HEK293 (cell line): ENCODE measurements around the gene USP6.

Experiments used
- CTCF ChIA-PET: fragments of 350-600 bp; formaldehyde crosslinking; extraction: SDS; loops from one replicate; lab custom pipeline; 2021; ENCODE audit warnings: antibody characterized with exemption; lab: Yijun Ruan, JAX
- POLR2A ChIA-PET: fragments of 300-600 bp; formaldehyde crosslinking; extraction: SDS; loops from one replicate; lab custom pipeline; 2020; ENCODE audit warnings: antibody characterized with exemption, inconsistent platforms; lab: Yijun Ruan, JAX
- H3K27ac ChIP-seq: fragments of 200-500 bp; sonication (Bioruptor generic); 2 replicates; pipeline ENCODE4 v1.5.1; 2014; ENCODE audit warnings: low read depth, low read length, control low read depth, inconsistent platforms; ENCODE audit errors: extremely low read depth
- H3K36me3 ChIP-seq, 2 experiments: fragments of 200-500 bp in 1 of 2; sonication (Bioruptor generic) in 1 of 2; 1 replicate in 1 of 2; 2 replicates in 1 of 2; pipeline ENCODE4 v1.5.1; 2014 to 2017; ENCODE audit warnings: inconsistent platforms in 2 of 2, low read length in 2 of 2; ENCODE audit not compliant: control insufficient read depth in 2 of 2, insufficient read depth in 1 of 2
- H3K4me1 ChIP-seq: fragments of 200-500 bp; sonication (Bioruptor generic); 2 replicates; pipeline ENCODE4 v1.5.1; 2014; ENCODE audit warnings: mild to moderate bottlenecking, low read length, inconsistent platforms; ENCODE audit not compliant: control insufficient read depth, insufficient read depth
- H3K4me3 ChIP-seq: 2 replicates; pipeline ENCODE4 v1.5.1; 2011; ENCODE audit warnings: low read depth, mild to moderate bottlenecking, control low read depth, low read length, moderate library complexity
- H3K9me3 ChIP-seq: fragments of 200-500 bp; sonication (Bioruptor generic); 2 replicates; pipeline ENCODE4 v1.5.1; 2014; ENCODE audit warnings: low read depth, low read length, inconsistent platforms; ENCODE audit not compliant: control insufficient read depth, insufficient read depth
- EGR2 ChIP-seq: fragments of 450-650 bp; formaldehyde crosslinking; IDR thresholded peaks from 2 replicates; pipeline ENCODE4 v1.5.1; 2016; ENCODE audit warnings: low read depth, missing biosample characterization, missing genetic modification characterization
- IKZF3 ChIP-seq: fragments of 450-650 bp; IDR thresholded peaks from 2 replicates; pipeline ENCODE4 v1.5.0; 2018; ENCODE audit warnings: missing biosample characterization, mild to moderate bottlenecking, missing genetic modification characterization, moderate library complexity
- REPIN1 ChIP-seq: fragments of 450-650 bp; formaldehyde crosslinking; IDR thresholded peaks from 2 replicates; pipeline ENCODE4 v1.5.1; 2017; ENCODE audit warnings: missing biosample characterization, missing genetic modification characterization, low read depth
- SETDB1 ChIP-seq: IDR thresholded peaks from one replicate; pipeline ENCODE4 v1.6.1; 2017; ENCODE audit warnings: mild to moderate bottlenecking, low read length, moderate library complexity, mixed read lengths; ENCODE audit not compliant: insufficient read length
- SP3 ChIP-seq: fragments of 450-650 bp; formaldehyde crosslinking; IDR thresholded peaks from 2 replicates; pipeline ENCODE4 v1.5.1; 2016; ENCODE audit warnings: missing biosample characterization, missing genetic modification characterization
- YY1 ChIP-seq: fragments of 450-650 bp; formaldehyde crosslinking; IDR thresholded peaks from 2 replicates; pipeline ENCODE4 v1.5.1; 2018; ENCODE audit warnings: missing biosample characterization, missing genetic modification characterization
- YY2 ChIP-seq: fragments of 450-650 bp; formaldehyde crosslinking; IDR thresholded peaks from 2 replicates; pipeline ENCODE4 v1.5.1; 2016; ENCODE audit warnings: missing biosample characterization, missing genetic modification characterization
- ZFP41 ChIP-seq: fragments of 450-650 bp; formaldehyde crosslinking; IDR thresholded peaks from 2 replicates; pipeline ENCODE4 v1.5.1; 2016; ENCODE audit warnings: missing biosample characterization, missing genetic modification characterization, borderline replicate concordance
- ZNF133 ChIP-seq: fragments of 450-650 bp; formaldehyde crosslinking; IDR thresholded peaks from 2 replicates; pipeline ENCODE4 v1.5.1; 2016; ENCODE audit warnings: missing biosample characterization, missing genetic modification characterization
- ZNF155 ChIP-seq: fragments of 450-650 bp; formaldehyde crosslinking; IDR thresholded peaks from 2 replicates; pipeline ENCODE4 v1.5.1; 2016; ENCODE audit warnings: missing biosample characterization, missing genetic modification characterization
- ZNF157 ChIP-seq: fragments of 450-650 bp; formaldehyde crosslinking; IDR thresholded peaks from 2 replicates; pipeline ENCODE4 v1.5.1; 2016; ENCODE audit warnings: missing biosample characterization, missing genetic modification characterization
- ZNF169 ChIP-seq: fragments of 450-650 bp; formaldehyde crosslinking; IDR thresholded peaks from 2 replicates; pipeline ENCODE4 v1.5.1; 2016; ENCODE audit warnings: missing biosample characterization, missing genetic modification characterization
- ZNF174 ChIP-seq: fragments of 450-650 bp; formaldehyde crosslinking; IDR thresholded peaks from 2 replicates; pipeline ENCODE4 v1.5.0; 2017; ENCODE audit warnings: missing biosample characterization, mild to moderate bottlenecking, missing genetic modification characterization
- ZNF175 ChIP-seq: fragments of 450-650 bp; formaldehyde crosslinking; IDR thresholded peaks from 2 replicates; pipeline ENCODE4 v1.5.1; 2016; ENCODE audit warnings: missing biosample characterization, missing genetic modification characterization
- ZNF202 ChIP-seq: fragments of 450-650 bp; formaldehyde crosslinking; IDR thresholded peaks from 2 replicates; pipeline ENCODE4 v1.5.1; 2016; ENCODE audit warnings: missing biosample characterization, missing genetic modification characterization, borderline replicate concordance
- ZNF341 ChIP-seq: fragments of 450-650 bp; formaldehyde crosslinking; IDR thresholded peaks from 2 replicates; pipeline ENCODE4; 2016; ENCODE audit warnings: low read depth, missing biosample characterization, missing genetic modification characterization
- ZNF354C ChIP-seq: fragments of 450-650 bp; formaldehyde crosslinking; IDR thresholded peaks from 2 replicates; pipeline ENCODE4 v1.5.1; 2016; ENCODE audit warnings: missing biosample characterization, missing genetic modification characterization, low read depth, borderline replicate concordance
- ZNF37A ChIP-seq: fragments of 450-650 bp; IDR thresholded peaks from 2 replicates; pipeline ENCODE4 v1.5.1; 2018; ENCODE audit warnings: missing biosample characterization, missing genetic modification characterization
- ZNF610 ChIP-seq: fragments of 450-650 bp; formaldehyde crosslinking; IDR thresholded peaks from 2 replicates; pipeline ENCODE4 v1.5.1; 2016; ENCODE audit warnings: missing biosample characterization, missing genetic modification characterization, borderline replicate concordance
- ZNF624 ChIP-seq: fragments of 450-650 bp; formaldehyde crosslinking; IDR thresholded peaks from 2 replicates; pipeline ENCODE4 v1.5.1; 2017; ENCODE audit warnings: missing biosample characterization, missing genetic modification characterization
- ZNF837 ChIP-seq: fragments of 450-650 bp; formaldehyde crosslinking; IDR thresholded peaks from 2 replicates; pipeline ENCODE4 v1.5.1; 2016; ENCODE audit warnings: missing biosample characterization, missing genetic modification characterization
- TF ChIP-seq, protein P1 (sequence below): fragments of 450-650 bp; formaldehyde crosslinking; IDR thresholded peaks from 2 replicates; pipeline ENCODE4 v1.5.1; 2016; ENCODE audit warnings: missing biosample characterization, missing genetic modification characterization, borderline replicate concordance
- TF ChIP-seq, protein P2 (sequence below): fragments of 450-650 bp; formaldehyde crosslinking; IDR thresholded peaks from 2 replicates; pipeline ENCODE4 v1.5.1; 2016; ENCODE audit warnings: missing biosample characterization, missing genetic modification characterization

The USP6 gene

DNA sequence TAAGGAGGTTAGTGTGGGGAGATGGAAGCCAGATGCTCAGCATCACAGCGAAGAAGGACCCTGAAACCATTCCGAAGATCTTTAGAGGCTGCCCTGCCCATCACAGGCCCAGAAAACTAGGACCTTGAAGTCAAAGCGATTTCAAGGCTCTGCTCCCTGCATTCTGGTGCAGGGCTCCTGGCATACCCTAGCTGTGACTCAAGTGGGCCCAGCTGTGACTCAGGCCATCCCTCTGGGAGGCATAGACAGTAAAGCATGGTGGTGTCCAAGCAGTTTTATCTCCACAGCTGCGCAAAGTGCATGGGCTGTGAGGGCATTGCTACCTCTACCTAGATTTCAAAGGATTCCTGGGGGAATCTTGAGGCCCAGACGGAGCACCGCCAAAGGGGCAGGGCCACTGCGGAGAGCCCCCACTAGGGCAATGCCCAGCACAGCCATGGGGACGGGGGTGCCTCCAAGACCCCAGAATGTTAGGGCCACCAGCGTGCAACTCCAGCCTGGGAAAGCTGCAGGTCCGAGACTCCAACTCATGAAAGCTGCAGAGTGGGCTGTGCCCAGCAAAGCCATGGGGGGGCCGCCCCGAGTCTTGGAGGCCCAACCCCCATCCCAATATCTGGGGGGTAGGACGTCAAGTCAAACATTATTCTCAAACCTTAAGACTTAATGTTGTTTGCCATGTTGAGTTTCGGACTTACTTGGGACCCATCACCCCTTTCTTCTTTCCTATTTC lies 87.5 kb downstream of the USP6 start:
- Histone ChIP-seq H3K9me3 (no peaks in the 10 kb centered on the region), H3K27ac (no peak overlapping the region), H3K4me3 (no peak overlapping the region), H3K36me3 (no peaks in the 10 kb centered on the region), H3K4me1 (no peaks in the 10 kb centered on the region)
- no peak for TF ChIP-seq ZNF169
- CTCF ChIA-PET, result interaction anchor here (0.7 kb wide), 1 partner anchor 325 kb away, joined by 3 read pairs; no protein-coding TSS in a partner anchor
- POLR2A ChIA-PET, result interaction anchor here (1.4 kb wide), 1 partner anchor 236 kb away, joined by 4 read pairs; the partner anchor contains the start of gene C1QBP

DNA sequence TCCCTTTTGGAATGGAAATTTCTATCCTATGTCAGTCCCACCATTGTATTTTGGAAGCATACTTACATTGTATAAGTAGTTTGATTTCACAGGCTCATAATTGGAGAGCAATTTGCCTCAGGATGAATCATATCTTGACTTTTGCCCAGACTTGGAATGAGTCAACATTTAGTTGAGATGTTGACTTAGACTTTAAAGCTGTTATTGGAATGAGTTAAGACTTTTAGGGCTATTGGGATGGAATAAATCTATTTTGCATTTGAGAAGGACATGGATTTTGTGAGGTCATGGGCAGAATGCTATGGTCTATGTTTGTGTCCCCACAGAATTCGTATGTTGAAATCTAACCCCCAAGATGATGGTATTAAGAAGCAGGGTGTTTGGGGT lies 88.1 kb downstream of the USP6 start:
- H3K36me3 ChIP-seq, result no peaks in the 10 kb centered on the region
- CTCF ChIA-PET, result no interaction called here
- TF ChIP-seq ZNF157 (no peak), SETDB1 (peak; percentile 88), ZNF155 (tag by site-specific recombination) (no peak), EGR2 (tag by site-specific recombination) (no peak)
- H3K4me1 ChIP-seq, result no peaks in the 10 kb centered on the region
- POLR2A ChIA-PET, result interaction anchor here (1.4 kb wide), 1 partner anchor 235 kb away, joined by 4 read pairs; the partner anchor contains the start of gene C1QBP
- no peak overlapping the region for H3K4me3 ChIP-seq
- no peak overlapping the region for H3K27ac ChIP-seq
- no peaks in the 10 kb centered on the region for H3K9me3 ChIP-seq

DNA sequence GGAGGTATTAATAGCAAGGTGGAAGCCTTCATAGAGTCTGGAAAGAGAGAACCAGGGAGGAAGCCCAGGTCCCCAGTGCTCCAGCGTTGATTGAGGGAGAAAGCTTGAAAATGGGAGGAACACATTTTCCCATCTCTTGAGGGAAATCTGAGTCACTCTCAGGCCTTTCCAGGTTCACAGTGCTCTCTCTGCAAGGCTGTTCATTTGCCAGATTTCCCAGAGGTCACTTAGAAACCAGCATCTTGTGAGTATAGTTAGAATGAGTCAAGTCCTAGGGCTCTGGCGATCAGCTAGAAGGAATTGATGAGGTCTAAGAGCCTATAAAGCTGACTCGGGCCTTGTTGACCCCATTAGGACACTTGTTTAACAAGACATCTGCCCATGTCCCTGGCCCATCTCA lies 93.6 kb downstream of the USP6 start:
- H3K36me3 ChIP-seq, result peaks cover 8 to 13% of the 10 kb centered on the region in 2 experiments; a peak in 2 of 3 replicates
- POLR2A ChIA-PET, result no interaction called here
- no peaks in the 10 kb centered on the region for H3K9me3 ChIP-seq
- no peak for TF ChIP-seq REPIN1 (tag by site-specific recombination)
- no peak for TF ChIP-seq SP3 (tag by site-specific recombination)
- TF ChIP-seq ZNF37A, result no peak
- no peak for TF ChIP-seq ZNF837
- no peak for TF ChIP-seq YY1 (tag by site-specific recombination)
- TF ChIP-seq ZNF175 (tag by site-specific recombination), result no peak
- TF ChIP-seq, protein P1, sequence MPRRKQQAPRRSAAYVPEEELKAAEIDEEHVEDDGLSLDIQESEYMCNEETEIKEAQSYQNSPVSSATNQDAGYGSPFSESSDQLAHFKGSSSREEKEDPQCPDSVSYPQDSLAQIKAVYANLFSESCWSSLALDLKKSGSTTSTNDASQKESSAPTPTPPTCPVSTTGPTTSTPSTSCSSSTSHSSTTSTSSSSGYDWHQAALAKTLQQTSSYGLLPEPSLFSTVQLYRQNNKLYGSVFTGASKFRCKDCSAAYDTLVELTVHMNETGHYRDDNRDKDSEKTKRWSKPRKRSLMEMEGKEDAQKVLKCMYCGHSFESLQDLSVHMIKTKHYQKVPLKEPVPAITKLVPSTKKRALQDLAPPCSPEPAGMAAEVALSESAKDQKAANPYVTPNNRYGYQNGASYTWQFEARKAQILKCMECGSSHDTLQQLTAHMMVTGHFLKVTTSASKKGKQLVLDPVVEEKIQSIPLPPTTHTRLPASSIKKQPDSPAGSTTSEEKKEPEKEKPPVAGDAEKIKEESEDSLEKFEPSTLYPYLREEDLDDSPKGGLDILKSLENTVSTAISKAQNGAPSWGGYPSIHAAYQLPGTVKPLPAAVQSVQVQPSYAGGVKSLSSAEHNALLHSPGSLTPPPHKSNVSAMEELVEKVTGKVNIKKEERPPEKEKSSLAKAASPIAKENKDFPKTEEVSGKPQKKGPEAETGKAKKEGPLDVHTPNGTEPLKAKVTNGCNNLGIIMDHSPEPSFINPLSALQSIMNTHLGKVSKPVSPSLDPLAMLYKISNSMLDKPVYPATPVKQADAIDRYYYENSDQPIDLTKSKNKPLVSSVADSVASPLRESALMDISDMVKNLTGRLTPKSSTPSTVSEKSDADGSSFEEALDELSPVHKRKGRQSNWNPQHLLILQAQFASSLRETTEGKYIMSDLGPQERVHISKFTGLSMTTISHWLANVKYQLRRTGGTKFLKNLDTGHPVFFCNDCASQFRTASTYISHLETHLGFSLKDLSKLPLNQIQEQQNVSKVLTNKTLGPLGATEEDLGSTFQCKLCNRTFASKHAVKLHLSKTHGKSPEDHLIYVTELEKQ (tag by site-specific recombination), result no peak
- no peak for TF ChIP-seq ZFP41 (tag by site-specific recombination)
- TF ChIP-seq, all 188 proteins: peak for 0
- Histone ChIP-seq H3K4me3 (no peak overlapping the region), H3K27ac (no peak overlapping the region), H3K4me1 (no peaks in the 10 kb centered on the region)
- CTCF ChIA-PET, result interaction anchor here (1.5 kb wide), 1 partner anchor 28 kb away, joined by 3 read pairs; no protein-coding TSS in a partner anchor

DNA sequence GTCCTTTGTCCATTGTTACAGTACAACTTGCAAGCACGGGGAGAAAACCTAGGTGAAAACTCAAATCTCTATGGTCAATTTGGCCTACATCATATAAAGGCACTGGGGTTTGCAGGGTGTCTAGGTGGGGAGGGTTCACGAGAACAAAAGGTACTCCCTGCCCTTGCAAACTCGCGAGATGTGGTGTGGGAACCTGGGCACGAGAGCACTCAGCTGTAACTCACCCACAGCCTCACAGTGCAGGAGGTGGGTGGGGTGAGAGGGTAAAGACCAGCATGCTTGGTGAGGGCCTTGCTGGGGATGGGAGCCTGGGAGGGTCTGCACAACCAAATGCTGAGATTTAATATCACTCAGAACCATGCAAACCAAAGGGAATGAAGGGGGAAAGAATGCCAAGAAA lies 94.3 kb downstream of the USP6 start:
- TF ChIP-seq ZNF341 (tag by site-specific recombination), result no peak
- no peak for TF ChIP-seq ZNF354C (tag by site-specific recombination)
- TF ChIP-seq ZNF624, result no peak
- TF ChIP-seq, protein P2, sequence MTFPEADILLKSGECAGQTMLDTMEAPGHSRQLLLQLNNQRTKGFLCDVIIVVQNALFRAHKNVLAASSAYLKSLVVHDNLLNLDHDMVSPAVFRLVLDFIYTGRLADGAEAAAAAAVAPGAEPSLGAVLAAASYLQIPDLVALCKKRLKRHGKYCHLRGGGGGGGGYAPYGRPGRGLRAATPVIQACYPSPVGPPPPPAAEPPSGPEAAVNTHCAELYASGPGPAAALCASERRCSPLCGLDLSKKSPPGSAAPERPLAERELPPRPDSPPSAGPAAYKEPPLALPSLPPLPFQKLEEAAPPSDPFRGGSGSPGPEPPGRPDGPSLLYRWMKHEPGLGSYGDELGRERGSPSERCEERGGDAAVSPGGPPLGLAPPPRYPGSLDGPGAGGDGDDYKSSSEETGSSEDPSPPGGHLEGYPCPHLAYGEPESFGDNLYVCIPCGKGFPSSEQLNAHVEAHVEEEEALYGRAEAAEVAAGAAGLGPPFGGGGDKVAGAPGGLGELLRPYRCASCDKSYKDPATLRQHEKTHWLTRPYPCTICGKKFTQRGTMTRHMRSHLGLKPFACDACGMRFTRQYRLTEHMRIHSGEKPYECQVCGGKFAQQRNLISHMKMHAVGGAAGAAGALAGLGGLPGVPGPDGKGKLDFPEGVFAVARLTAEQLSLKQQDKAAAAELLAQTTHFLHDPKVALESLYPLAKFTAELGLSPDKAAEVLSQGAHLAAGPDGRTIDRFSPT (tag by site-specific recombination), result no peak
- TF ChIP-seq ZNF133, result no peak
- TF ChIP-seq ZNF610 (tag by site-specific recombination), result no peak
- TF ChIP-seq EGR2 (tag by site-specific recombination), result no peak
- no peak for TF ChIP-seq ZNF174 (tag by site-specific recombination)
- TF ChIP-seq IKZF3 (tag by site-specific recombination), result no peak
- no peak for TF ChIP-seq ZNF202
- TF ChIP-seq YY2 (tag by site-specific recombination), result no peak

More for the DNA sequence above, 94.3 kb downstream of the USP6 start:
- Histone ChIP-seq H3K36me3 (peaks cover 8 to 16% of the 10 kb centered on the region in 2 experiments; a peak in 2 of 3 replicates), H3K27ac (no peak overlapping the region), H3K4me1 (no peaks in the 10 kb centered on the region), H3K4me3 (no peak overlapping the region), H3K9me3 (no peaks in the 10 kb centered on the region)
- CTCF ChIA-PET, result no interaction called here
- POLR2A ChIA-PET, result no interaction called here
